ENCODE results near the gene CS.
"Not testable (repeated sequence)": the region's sequence is repeated elsewhere in the genome, so short reads cannot be mapped to it uniquely, and the experiment has no call there.

The CS gene

GRCh38 chr12:56266693-56267442 lies 33.3 kb downstream of the CS start, which contains the start of gene COQ10A:
COQ10A (plus strand) TSS chr12:56266942; CDS start chr12:56267119, 177 bp downstream.
- Histone ChIP-seq H3K9ac (ENCODE audit: low read depth in 1 of 2, low read length in 2 of 2) (peak within 1 kb of the TSS; percentile 75 to 87), H3K9me3 (ENCODE audit: control insufficient read depth in 2 of 2, low read length in 2 of 2) (no peaks in the 10 kb centered on the region), H3K27me3 (ENCODE audit: control insufficient read depth in 2 of 2, insufficient read depth in 2 of 2, low read length in 2 of 2) (no peaks in the 10 kb centered on the region), H3K27ac (ENCODE audit: low read depth in 2 of 2, low read length in 2 of 2) (peak within 1 kb of the TSS; percentile 87 to 98), H3K4me1 (ENCODE audit: control insufficient read depth in 2 of 2, insufficient read depth in 2 of 2, low read length in 2 of 2) (peaks cover 10 to 11% of the 10 kb centered on the region in 2 donors), H3K4me3 (ENCODE audit: low read length in 2 of 2) (peak within 1 kb of the TSS; percentile 71 to 89), H3K36me3 (ENCODE audit: control insufficient read depth in 2 of 2, insufficient read depth in 2 of 2, low read length in 2 of 2) (peaks cover 7 to 21% of the 10 kb centered on the region in 2 donors)

DNA sequence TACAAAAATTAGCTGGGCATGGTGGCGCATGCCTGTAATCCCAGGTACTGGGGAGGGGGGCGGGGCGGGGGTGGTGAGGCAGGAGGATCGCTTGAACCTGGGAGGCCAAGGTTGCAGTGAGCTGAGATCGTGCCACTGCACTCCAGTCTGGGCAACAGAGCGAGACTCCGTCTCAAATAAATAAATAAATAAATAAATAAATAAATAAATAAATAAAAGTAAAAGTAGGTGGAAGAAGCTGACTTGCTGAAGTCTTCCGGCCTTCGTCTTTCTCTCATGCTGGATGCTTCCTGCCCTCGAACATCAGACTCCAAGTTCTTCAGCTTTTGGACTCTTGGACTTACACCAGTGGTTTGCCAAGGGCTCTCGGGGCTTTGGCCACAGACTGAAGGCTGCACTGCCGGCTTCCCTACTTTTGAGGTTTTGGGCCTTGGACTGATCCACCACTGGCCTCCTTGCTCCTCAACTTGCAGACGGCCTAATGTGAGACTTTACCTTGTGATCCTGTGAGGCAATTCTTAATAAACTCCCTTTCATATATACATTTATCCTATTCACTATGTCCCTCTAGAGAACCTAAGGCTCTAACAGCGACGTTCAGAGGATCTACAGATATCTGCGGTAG lies 34.0 kb downstream of the CS start:
- Histone ChIP-seq H3K27ac (ENCODE audit: low read depth in 2 of 2, low read length in 2 of 2) (peak overlapping the region; percentile 87 to 98), H3K4me1 (ENCODE audit: control insufficient read depth in 2 of 2, insufficient read depth in 2 of 2, low read length in 2 of 2) (peaks cover 10 to 11% of the 10 kb centered on the region in 2 donors), H3K4me3 (ENCODE audit: low read length in 2 of 2) (peak overlapping the region; percentile 71 to 89), H3K36me3 (ENCODE audit: control insufficient read depth in 2 of 2, insufficient read depth in 2 of 2, low read length in 2 of 2) (peaks cover 2 to 14% of the 10 kb centered on the region in 2 donors), H3K9ac (ENCODE audit: low read depth in 1 of 2, low read length in 2 of 2) (peak overlapping the region; percentile 75 to 87)
- H3K9me3 ChIP-seq (ENCODE audit: control insufficient read depth in 2 of 2, low read length in 2 of 2); H3K27me3 ChIP-seq (ENCODE audit: control insufficient read depth in 2 of 2, insufficient read depth in 2 of 2, low read length in 2 of 2): not testable (repeated sequence)

DNA sequence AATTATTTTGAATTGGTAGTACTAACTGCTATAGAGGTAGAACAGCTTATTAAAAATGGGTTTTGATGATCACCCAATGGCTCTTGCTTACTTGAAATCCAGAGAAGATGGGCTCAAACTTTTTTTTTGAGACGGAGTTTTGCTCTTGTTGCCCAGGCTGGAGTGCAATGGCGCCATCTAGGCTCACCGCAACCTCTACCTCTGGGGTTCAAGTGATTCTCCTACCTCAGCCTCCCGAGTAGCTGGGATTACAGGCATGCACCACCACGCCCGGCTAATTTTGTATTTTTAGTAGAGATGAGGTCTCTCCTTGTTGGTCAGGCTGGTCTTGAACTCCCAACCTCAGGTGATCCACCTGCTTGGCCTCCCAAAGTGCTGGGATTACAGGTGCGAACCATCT lies 37.2 kb downstream of the CS start:
- peaks cover 15 to 16% of the 10 kb centered on the region in 2 donors for H3K4me1 ChIP-seq (ENCODE audit: control insufficient read depth in 2 of 2, insufficient read depth in 2 of 2, low read length in 2 of 2)
- H3K9ac ChIP-seq (ENCODE audit: low read depth in 1 of 2, low read length in 2 of 2): not testable (repeated sequence)

DNA sequence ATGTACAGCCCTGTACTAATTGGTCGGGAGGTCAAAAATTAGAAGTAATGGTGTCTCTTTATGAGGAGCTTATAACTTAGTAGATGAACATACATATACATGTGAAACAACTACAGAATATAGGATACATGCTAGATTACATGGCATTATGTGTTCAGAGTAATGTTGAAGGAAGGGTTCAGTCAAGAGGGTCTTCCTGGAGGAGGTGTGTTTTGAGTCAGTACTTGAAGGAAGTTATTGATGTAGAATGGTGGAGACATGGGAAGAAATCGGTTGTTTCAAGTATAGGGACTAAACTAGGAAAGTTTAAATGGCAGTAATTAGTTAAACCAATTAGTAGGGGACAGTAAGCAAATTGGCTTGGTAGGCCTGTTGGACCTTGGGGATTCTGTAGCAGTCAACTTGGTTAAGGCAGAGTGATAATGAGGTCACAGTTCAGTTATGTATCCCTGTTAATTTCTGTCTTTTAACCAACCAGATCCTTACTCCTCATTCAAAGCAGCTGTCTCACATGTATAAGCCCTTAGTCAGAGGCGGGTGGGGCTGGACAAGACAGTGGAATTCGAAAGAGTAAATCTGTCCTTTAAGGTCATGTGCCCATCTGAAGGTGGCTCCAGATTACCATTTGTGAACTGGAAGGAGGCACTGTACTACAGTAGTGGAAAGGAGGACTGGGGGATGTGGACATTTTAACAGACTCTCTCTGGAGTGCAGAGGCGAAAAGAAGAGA lies 38.5 kb downstream of the CS start:
- Histone ChIP-seq H3K9ac (ENCODE audit: low read depth in 1 of 2, low read length in 2 of 2) (no peak overlapping the region), H3K27ac (ENCODE audit: low read depth in 2 of 2, low read length in 2 of 2) (no peak overlapping the region), H3K27me3 (ENCODE audit: control insufficient read depth in 2 of 2, insufficient read depth in 2 of 2, low read length in 2 of 2) (no peaks in the 10 kb centered on the region), H3K4me1 (ENCODE audit: control insufficient read depth in 2 of 2, insufficient read depth in 2 of 2, low read length in 2 of 2) (peaks cover 17 to 21% of the 10 kb centered on the region in 2 donors), H3K4me3 (ENCODE audit: low read length in 2 of 2) (no peak overlapping the region), H3K36me3 (ENCODE audit: control insufficient read depth in 2 of 2, insufficient read depth in 2 of 2, low read length in 2 of 2) (no peaks in the 10 kb centered on the region), H3K9me3 (ENCODE audit: control insufficient read depth in 2 of 2, low read length in 2 of 2) (no peaks in the 10 kb centered on the region)

More for the DNA sequence above, 37.2 kb downstream of the CS start:
- H3K9me3 ChIP-seq (ENCODE audit: control insufficient read depth in 2 of 2, low read length in 2 of 2); H3K36me3 ChIP-seq (ENCODE audit: control insufficient read depth in 2 of 2, insufficient read depth in 2 of 2, low read length in 2 of 2); H3K27me3 ChIP-seq (ENCODE audit: control insufficient read depth in 2 of 2, insufficient read depth in 2 of 2, low read length in 2 of 2); H3K27ac ChIP-seq (ENCODE audit: low read depth in 2 of 2, low read length in 2 of 2); H3K4me3 ChIP-seq (ENCODE audit: low read length in 2 of 2): not testable (repeated sequence)

DNA sequence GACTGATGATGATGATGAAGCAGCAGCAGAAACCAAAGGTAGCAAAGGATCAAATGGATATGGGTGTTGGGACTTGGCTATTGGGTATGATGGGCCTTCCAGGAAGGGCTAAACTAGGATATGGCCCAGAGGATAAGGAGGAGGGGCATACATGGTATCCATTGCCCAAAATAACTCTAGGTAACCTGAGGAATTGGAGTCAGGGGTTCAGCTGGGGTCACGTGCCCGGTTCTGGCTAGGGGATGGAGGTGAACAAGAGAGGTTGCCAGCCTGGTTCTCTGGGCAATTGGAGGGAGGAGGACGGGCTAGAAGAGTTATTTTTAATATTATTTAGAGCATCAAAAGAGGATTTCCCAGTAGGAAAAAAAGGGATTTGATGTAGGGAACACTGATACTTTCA lies 39.2 kb downstream of the CS start:
- Histone ChIP-seq H3K36me3 (ENCODE audit: control insufficient read depth in 2 of 2, insufficient read depth in 2 of 2, low read length in 2 of 2) (peaks cover 3 to 7% of the 10 kb centered on the region in 2 donors), H3K9me3 (ENCODE audit: control insufficient read depth in 2 of 2, low read length in 2 of 2) (no peaks in the 10 kb centered on the region), H3K27ac (ENCODE audit: low read depth in 2 of 2, low read length in 2 of 2) (no peak overlapping the region), H3K27me3 (ENCODE audit: control insufficient read depth in 2 of 2, insufficient read depth in 2 of 2, low read length in 2 of 2) (no peaks in the 10 kb centered on the region), H3K4me1 (ENCODE audit: control insufficient read depth in 2 of 2, insufficient read depth in 2 of 2, low read length in 2 of 2) (peaks cover 19% of the 10 kb centered on the region in 2 donors), H3K4me3 (ENCODE audit: low read length in 2 of 2) (no peak overlapping the region), H3K9ac (ENCODE audit: low read depth in 1 of 2, low read length in 2 of 2) (no peak overlapping the region)

- Histone ChIP-seq H3K4me1 (ENCODE audit: control insufficient read depth in 2 of 2, insufficient read depth in 2 of 2, low read length in 2 of 2) (peaks cover 19% of the 10 kb centered on the region in 2 donors), H3K36me3 (ENCODE audit: control insufficient read depth in 2 of 2, insufficient read depth in 2 of 2, low read length in 2 of 2) (peaks cover 8 to 12% of the 10 kb centered on the region in 2 donors), H3K27ac (ENCODE audit: low read depth in 2 of 2, low read length in 2 of 2) (no peak overlapping the region), H3K4me3 (ENCODE audit: low read length in 2 of 2) (no peak overlapping the region), H3K27me3 (ENCODE audit: control insufficient read depth in 2 of 2, insufficient read depth in 2 of 2, low read length in 2 of 2) (no peaks in the 10 kb centered on the region), H3K9ac (ENCODE audit: low read depth in 1 of 2, low read length in 2 of 2) (no peak overlapping the region), H3K9me3 (ENCODE audit: control insufficient read depth in 2 of 2, low read length in 2 of 2) (no peaks in the 10 kb centered on the region)
Observed at GRCh38 chr12:56260380-56260779, 39.8 kb downstream of the CS start.

- Histone ChIP-seq H3K4me3 (ENCODE audit: low read length in 2 of 2) (peak overlapping the region; percentile 77 to 80), H3K9ac (ENCODE audit: low read depth in 1 of 2, low read length in 2 of 2) (peak overlapping the region; percentile 83 to 86), H3K9me3 (ENCODE audit: control insufficient read depth in 2 of 2, low read length in 2 of 2) (no peaks in the 10 kb centered on the region), H3K27ac (ENCODE audit: low read depth in 2 of 2, low read length in 2 of 2) (peak overlapping the region; percentile 75 to 88), H3K4me1 (ENCODE audit: control insufficient read depth in 2 of 2, insufficient read depth in 2 of 2, low read length in 2 of 2) (peaks cover 19% of the 10 kb centered on the region in 2 donors), H3K27me3 (ENCODE audit: control insufficient read depth in 2 of 2, insufficient read depth in 2 of 2, low read length in 2 of 2) (no peaks in the 10 kb centered on the region), H3K36me3 (ENCODE audit: control insufficient read depth in 2 of 2, insufficient read depth in 2 of 2, low read length in 2 of 2) (peaks cover 19 to 23% of the 10 kb centered on the region in 2 donors)
Observed at GRCh38 chr12:56258820-56259183, 41.3 kb downstream of the CS start.

DNA sequence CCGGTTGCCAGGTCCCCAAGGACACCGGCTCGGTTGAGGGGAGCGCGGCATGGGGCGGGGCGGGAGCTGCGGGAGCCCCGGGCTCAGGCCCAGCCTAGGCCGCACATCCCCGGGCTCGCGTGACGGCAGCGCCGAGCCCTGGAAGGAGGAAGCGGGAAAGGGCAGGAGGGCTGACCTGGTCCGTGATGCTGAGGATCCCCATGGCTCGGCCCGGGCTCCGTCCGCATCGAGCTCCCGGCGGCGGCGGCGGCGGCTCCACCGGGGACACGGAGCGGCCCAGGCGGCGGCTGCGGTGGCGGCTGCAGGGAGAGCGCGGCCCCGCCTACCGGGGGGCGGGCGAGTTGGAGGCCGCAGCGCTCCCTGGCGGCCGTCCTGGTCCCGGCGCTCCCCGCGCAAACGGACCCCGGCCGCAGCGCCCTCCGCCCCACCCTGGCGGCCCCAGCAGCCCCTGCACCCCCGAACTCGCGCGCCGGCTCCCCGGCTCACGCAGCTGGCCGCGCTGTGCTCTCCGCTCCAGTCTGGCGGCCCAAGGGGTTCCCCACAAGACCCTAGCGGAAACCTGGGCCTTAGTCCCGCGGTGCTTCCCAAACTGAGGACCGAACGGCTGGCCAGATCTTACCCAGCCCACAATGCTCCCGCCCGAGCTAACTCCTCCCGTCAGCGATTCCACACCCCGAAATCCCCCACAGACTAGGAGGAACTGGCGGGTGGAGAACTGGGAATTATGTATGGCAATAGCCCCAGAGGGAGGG lies 41.9 kb downstream of the CS start, which contains the start of gene ANKRD52:
ANKRD52 (minus strand) TSS at position 317 of the 752 bp plus-strand sequence; CDS start at position 202, 115 bp downstream.
- peak within 1 kb of the TSS; percentile 75 to 88 for H3K27ac ChIP-seq (ENCODE audit: low read depth in 2 of 2, low read length in 2 of 2)
- H3K9me3 ChIP-seq (ENCODE audit: control insufficient read depth in 2 of 2, low read length in 2 of 2): no peaks in the 10 kb centered on the region
- H3K9ac ChIP-seq (ENCODE audit: low read depth in 1 of 2, low read length in 2 of 2): peak within 1 kb of the TSS; percentile 83 to 86
- H3K4me3 ChIP-seq (ENCODE audit: low read length in 2 of 2): peak within 1 kb of the TSS; percentile 77 to 85
- no peaks in the 10 kb centered on the region for H3K27me3 ChIP-seq (ENCODE audit: control insufficient read depth in 2 of 2, insufficient read depth in 2 of 2, low read length in 2 of 2)
- H3K4me1 ChIP-seq (ENCODE audit: control insufficient read depth in 2 of 2, insufficient read depth in 2 of 2, low read length in 2 of 2): peaks cover 19% of the 10 kb centered on the region in 2 donors
- peaks cover 25 to 28% of the 10 kb centered on the region in 2 donors for H3K36me3 ChIP-seq (ENCODE audit: control insufficient read depth in 2 of 2, insufficient read depth in 2 of 2, low read length in 2 of 2)

DNA sequence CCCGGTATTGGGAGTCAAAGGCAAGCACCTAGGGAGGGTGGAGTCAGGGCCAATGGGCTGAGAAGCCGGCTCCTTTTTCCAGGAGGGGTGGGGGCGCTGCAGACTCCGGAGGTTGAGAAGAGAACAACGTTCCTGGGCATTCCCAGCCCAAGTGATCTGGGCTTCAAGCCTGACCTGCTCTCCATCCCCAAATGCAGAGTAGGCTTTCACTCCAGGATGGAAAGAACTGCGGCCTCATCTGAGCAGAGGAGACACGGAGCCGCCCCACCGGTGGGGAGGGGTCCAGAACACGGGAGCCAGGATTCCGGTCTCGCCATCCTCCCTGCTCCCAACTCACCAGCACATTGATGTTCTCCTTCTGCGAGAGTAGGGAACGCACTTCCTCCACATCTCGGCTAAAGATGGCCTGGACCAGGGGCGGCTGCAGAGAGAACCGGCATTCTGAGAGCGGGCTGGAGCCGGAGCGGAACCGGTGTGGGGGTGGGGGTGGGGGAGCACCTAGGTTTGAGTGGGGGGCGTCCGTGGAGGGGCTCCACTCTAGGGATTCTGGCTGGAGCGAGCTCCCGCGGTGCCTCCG lies 42.6 kb downstream of the CS start:
- no peaks in the 10 kb centered on the region for H3K27me3 ChIP-seq (ENCODE audit: control insufficient read depth in 2 of 2, insufficient read depth in 2 of 2, low read length in 2 of 2)
- H3K27ac ChIP-seq (ENCODE audit: low read depth in 2 of 2, low read length in 2 of 2): peak overlapping the region; percentile 75 to 88
- H3K4me1 ChIP-seq (ENCODE audit: control insufficient read depth in 2 of 2, insufficient read depth in 2 of 2, low read length in 2 of 2): peaks cover 19% of the 10 kb centered on the region in 2 donors
- no peaks in the 10 kb centered on the region for H3K9me3 ChIP-seq (ENCODE audit: control insufficient read depth in 2 of 2, low read length in 2 of 2)
- peaks cover 32 to 35% of the 10 kb centered on the region in 2 donors for H3K36me3 ChIP-seq (ENCODE audit: control insufficient read depth in 2 of 2, insufficient read depth in 2 of 2, low read length in 2 of 2)
- peak overlapping the region; percentile 76 to 86 for H3K9ac ChIP-seq (ENCODE audit: low read depth in 1 of 2, low read length in 2 of 2)
- H3K4me3 ChIP-seq (ENCODE audit: low read length in 2 of 2): peak overlapping the region; percentile 77 to 85

Data from mucosa of rectum (tissue), 2 donors.